C1 segment of cervical spinal cord (tissue), 14 donors: ENCODE measurements around the gene KERA.
"Not testable (repeated sequence)": the region's sequence is repeated elsewhere in the genome, so short reads cannot be mapped to it uniquely, and the experiment has no call there.

ENCODE experiments used
- DNase-seq, 14 donors: peaks; one replicate each; lab custom pipeline; 2025; lab: John Stamatoyannopoulos, UW

The KERA gene

DNA sequence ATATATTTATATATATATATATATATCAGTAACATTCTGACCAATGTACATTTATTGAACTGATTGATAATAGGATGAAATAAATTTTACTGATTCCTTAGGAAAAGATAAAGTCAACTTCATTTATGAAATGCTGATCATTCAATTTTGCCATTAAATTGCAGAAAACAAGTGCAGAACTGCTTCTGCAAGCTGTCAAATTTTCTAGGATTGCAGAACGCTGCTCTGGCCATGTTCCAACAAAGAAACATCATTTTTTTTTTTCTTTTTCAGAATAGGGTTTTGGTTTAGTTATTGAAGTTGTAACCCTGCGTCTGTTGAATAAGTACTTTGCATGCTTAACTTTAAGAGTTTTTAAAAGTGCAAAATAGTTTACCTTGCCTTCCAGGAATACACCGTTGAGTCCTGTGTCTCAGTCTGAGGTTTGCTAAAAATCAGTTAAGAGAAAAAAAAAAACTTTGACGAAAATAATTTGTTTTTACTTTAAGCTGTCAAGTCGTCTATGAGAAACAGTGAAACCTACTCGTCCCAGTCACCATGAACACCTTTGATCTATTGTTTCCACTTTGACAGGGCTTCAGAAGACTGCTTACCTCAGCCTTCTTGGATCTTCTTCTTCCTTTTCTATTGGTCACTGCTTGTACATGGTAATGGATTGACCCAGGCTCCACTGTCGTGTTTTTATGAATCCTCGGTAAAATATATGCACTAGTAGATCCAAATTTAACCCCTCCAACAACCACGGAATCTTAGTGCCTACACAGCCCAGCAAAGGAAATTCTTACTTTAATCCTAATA, at the start of gene KERA:
Gene KERA, minus strand, starts transcription at position 657 of the 798 bp plus-strand sequence. CDS start 1,743 bp downstream, outside the sequence.
- DNase-seq = no peak

GRCh38 chr12:91106283-91106682, 48.5 kb upstream of the KERA start:
- DNase-seq = no peak

DNA sequence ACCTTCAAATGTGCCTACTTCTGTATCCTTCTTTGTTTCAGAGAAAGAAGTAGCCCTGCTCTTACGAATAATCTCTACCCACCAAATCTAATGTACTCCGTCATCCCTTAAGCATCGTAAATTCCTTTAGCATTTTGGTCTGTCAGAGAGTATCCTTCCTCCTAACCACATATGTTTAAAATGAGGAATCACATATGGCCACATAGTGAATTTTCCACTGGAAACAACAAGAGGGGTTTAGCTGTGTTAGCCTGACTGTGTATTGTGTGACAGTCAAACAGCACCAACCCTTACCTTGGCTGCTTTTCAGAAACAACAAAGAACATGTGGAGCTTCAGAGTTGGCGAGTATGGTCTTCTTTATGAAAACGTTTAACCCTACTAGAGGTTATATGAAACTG, 48.0 kb upstream of the KERA start:
- DNase-seq = no peak

DNA sequence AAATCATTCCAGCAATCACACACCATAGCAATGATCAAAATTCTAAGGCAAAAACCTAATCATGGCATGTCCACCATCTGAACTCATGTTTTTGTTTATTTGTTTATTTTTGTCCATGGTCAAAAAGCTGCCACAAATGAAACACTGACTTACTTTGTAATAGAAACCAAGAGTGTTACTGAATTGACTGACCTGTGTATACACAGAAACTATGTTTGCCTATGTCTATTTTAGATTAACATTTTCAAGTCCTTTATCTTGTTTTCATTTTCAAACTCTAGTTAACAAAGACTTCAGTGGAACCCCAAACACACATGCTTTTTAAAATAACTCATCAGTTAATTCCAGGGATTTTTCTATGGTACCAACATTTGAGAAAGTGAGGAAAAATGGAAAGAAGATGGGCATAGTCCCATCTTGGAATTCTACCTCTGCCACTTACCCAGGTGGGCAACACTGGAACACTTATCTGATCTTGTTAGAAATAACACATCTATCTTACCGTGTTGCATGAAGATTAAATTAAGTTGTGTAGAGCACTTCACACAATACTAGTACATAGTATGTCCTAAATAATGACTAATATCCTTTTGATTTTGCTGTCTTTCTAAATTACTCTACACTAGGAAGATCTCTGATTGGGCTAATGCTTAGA, 47.1 kb upstream of the KERA start:
- DNase-seq = no peak

- DNase-seq = no peak
Observed at GRCh38 chr12:91103624-91104023, 45.8 kb upstream of the KERA start.

DNA sequence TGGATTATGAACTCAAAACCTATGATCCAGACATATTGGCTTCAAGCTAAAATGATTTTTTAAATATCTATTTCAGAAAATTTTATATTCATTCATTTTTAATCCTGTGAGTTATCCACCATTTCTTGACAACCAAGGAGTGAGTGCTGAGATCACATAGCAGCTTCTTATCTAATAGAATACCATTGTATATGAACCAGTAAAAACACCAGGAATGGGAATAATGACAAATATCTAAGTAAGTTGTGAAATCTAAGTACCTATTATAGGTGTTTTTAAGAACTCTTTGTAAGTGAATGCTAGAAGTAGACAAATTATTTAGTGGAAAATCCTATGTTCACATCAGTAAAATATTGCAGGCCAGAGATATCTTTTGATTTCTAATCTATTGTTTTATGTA, 45.3 kb upstream of the KERA start:
- DNase-seq = no peak

GRCh38 chr12:91100906-91101305, 43.1 kb upstream of the KERA start:
- DNase-seq = no peak

GRCh38 chr12:91099836-91100235, 42.0 kb upstream of the KERA start:
- no peak for DNase-seq

DNA sequence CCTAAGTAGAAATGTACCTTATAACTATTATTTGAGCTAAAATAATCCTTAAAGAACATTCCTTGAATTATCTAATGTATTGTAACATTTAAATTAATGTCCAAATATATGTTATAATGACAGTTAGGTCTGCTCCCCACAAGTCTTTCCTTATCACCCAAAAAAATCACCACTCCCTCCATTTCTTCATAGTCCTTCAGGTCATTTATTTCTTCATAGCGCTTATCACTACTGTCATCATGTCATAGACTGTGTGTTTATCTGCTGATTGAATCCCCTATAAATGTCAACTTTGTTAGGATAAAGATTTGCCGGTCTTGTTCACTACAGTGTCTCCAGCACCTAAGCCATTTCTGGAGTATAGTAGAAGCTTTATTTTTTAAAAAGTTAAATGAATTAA, 41.5 kb upstream of the KERA start:
- DNase-seq = no peak

DNA sequence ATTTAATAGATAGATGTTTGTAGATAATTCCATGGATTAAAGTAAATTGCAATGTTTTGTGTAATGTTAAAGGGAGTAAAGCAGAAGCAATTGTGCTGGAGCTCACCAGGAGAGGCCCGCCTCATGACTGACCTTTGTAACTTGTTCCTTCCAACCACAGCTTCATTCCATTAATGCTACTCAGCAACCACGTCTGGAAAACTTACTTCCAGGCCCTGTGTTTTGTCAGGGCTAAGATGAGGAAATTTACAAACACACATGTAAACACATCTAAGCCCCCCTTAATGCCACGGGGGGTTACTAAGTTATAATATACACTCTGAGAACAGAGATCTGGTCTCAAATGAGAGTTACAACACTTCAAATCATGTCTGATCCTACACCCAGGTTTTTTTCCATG, 41.1 kb upstream of the KERA start:
- DNase-seq = no peak

DNA sequence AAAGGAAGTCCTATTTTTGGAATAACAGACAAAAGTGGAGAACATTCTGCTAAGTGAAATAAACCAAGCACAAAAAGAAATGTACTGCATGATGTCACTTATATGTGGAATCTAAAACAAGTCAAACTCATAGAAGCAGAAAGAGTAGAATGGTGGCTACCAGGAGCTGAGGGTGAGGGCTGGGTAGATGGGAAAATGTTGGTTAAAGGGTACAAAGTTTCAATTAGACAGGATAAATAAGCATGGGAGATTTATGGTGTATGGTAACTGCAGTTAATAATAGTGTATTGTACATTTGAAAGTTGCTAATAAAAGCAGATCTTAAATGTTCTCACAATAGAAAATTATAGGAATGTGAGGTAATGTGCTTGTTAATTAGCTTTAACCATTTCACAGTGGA, 40.6 kb upstream of the KERA start:
- no peak for DNase-seq

- no peak for DNase-seq
Observed at GRCh38 chr12:91094957-91095356, 37.1 kb upstream of the KERA start.

DNA sequence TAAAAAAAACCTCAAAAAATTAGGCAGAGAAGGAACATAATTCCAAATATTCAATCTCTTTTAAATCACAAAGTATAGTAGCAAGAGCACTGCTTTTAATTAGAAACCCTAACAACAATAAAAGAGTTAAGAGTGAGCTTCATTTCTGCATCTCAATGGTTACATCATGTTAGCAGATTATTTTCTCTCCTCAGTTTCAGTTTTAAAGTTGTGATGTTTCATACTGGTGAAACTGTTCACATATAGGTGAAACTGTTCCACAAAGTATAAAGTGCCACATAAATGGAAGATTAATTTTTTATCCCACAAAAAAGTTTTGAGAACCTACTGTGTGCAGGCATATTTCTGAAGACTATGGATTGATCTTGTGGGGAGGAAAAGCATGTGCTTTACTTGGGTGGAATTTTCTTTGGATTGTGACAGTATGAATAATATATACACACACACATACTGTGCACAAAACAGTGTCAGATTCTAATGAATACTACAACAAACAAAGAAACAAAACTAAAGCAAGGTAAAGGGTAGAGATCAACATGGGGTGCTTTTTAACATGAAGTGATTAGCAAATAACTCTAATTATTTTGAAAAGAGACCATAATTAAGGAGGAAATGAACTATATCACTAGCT, 36.3 kb upstream of the KERA start:
- DNase-seq = no peak

DNA sequence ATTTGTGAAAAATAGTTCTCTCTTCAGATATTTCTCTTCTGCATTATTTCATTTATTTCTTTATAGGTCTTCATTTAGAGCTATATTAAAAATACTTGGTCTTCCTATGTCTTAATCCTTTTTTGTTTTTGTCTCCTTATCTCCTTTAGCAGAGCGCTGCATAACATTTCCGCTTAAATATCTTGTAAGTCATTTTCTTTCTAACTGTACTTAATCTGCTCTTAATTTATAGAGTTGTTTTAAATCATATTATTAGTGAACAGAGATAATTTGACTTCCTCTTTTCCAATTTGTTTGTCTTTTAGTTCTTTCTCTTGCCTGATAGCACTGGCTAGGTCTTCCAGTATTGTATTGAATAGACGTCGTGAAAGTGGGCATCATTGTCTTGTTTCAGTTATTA, 35.5 kb upstream of the KERA start:
- no peak for DNase-seq

- DNase-seq = no peak
Observed at GRCh38 chr12:91091916-91092715, 34.3 kb upstream of the KERA start.

- DNase-seq = not testable (repeated sequence)
Observed at GRCh38 chr12:91089953-91090352, 32.1 kb upstream of the KERA start.

DNA sequence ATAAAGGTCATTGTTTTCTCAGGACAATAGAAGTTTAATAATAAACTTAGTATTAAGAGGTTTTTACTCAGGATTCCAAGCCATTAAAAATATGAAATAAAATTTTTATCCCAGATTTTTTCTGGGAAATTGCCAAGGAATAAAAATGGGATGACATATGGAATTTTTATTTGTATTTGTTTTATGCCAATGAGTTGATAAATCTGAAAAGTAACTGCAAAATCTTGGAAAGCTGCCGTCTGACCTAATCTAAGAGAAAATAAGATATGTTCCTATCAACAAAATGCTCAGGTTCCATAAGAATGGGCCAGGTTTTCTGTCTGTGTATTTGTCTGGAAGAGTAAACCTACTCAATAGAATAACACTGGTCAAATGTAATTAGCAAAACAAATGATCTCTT, 22.2 kb upstream of the KERA start:
- no peak for DNase-seq

DNA sequence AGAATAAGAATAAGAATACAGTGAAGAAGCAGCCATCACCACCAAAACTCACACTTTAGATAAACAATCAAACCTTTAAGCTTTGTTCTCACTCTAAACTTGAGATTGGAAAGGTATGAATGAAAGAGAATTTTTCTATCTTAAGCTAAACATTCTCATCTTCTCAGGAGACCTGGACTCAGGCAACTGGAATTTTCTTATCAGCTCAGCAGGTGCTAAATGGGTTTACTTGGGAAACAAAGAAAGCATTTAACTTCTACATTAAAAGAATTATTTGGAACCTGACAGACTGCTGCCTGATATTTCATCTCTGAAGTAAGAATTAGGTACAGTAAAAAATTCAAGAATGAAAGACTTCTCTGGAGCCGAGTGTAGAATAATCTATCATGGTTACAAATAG, 20.7 kb upstream of the KERA start:
- DNase-seq = no peak

GRCh38 chr12:91077228-91077954, 19.6 kb upstream of the KERA start:
- no peak for DNase-seq

DNA sequence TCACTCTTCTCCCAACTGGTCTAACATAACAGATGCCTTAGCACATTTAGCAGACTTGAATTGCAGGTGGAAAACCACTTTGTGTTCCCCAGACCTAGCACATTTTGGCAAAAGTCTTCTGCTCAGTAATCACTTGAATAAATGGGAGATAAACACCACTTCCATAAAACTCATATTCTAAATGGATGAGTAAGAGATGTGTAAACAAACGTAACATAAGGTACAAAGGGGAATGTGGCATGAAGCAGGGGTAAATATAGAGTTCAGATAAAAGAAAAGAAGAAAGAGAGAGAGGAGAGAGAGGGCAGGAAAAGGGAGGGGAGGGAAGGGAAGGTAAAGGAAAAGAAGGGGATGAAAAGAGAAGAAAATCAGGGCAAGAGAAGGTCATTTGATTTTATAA, 17.0 kb upstream of the KERA start:
- DNase-seq = no peak

GRCh38 chr12:91074154-91074709, 16.4 kb upstream of the KERA start:
- DNase-seq = no peak
